GM19468 (cell line): Measurements from ENCODE around the gene SERGEF.
A peak's percentile ranks its signal among the peaks of the same experiment; 100 is the strongest.

Source experiments
- ATAC-seq: cut with Tn5 transposase; IDR thresholded peaks from one replicate; pipeline ENCODE4 v1.9.1; 2021; ENCODE audit warnings: mild to moderate bottlenecking, moderate library complexity, moderate number of reproducible peaks; ENCODE audit not compliant: unreplicated experiment; ENCODE audit errors: extremely low read depth

The SERGEF gene

GRCh38 chr11:18012906-18013781 lies at the start of gene SERGEF:
SERGEF (minus strand) TSS chr11:18013047; CDS start chr11:18013010, 37 bp downstream.
- peak; percentile 92 for ATAC-seq

- ATAC-seq = no peak
Observed at GRCh38 chr11:18061351-18061750, 48.5 kb upstream of the SERGEF start.

DNA sequence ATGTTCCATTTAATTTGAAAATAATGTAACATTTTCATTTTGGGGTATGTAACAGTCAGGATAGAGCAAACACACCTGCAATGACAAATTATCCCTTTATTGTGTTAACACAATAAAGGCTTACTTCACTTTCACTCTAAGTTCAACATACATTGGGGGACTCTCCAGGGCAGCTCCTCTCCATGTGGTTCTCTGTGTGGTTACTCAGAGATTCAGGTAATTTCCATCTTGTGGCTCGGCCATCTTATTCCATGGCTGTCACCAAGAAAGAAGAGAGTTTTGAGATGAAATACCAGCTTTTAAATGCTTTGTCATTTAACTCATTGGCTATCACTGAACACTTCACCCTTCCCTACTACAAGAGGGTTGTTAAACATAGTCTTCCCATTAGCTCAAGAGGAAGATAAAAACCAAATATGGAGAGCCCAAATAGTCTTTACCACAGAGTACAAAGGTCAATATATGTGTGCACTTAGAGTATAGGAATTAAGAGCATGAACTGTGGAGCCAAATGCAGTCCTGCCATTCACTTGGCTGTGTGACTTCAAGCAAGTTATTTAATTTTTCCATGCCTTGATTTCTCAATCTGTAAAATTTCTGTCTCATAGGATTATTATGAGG lies 43.8 kb upstream of the SERGEF start:
- no peak for ATAC-seq

- no peak for ATAC-seq
Observed at GRCh38 chr11:18054511-18055103, 41.8 kb upstream of the SERGEF start.

DNA sequence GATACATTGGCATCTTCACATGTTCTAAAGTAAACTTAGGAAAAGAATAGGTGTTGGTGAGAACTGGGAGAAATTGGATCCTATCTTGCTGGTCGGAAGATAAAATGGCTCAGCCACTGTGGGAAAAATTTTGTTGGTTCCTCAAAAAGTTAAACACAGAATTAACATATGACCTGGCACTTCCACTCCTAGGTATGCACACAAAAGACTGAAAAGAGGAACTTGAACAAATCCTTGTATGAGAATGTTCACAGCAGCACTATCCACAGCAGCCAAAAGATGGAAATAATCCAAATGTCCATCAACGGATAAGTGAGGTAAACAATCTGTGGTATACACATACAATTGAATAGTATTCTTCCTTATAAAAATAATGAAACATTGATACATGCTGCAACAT lies 38.0 kb upstream of the SERGEF start:
- ATAC-seq = no peak

- ATAC-seq = no peak
Observed at GRCh38 chr11:18046116-18046777, 33.4 kb upstream of the SERGEF start, which contains the start of gene TPH1. TPH1 (minus strand) TSS chr11:18046269; CDS start chr11:18040762, 5,507 bp downstream.

DNA sequence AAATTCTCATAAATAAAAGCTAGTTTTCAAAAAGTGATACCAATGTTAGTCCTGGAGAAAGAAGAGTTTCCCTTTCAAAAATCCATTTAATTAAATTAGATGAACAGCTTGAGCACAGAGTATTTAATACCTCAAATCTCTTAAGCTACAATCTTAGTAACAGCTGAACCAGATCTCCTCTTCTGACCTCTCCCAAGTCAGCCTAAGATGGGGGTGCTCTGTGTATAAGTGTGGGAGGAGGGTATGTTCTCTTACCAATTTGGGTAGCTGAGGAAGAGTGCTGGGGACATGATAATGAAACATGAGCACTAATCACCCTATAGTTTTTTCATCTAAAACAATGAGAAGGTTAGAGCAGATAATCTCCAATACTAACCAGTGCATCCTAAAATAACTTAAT lies 23.6 kb upstream of the SERGEF start:
- ATAC-seq = no peak

- ATAC-seq = no peak
Observed at GRCh38 chr11:18027475-18027874, 14.6 kb upstream of the SERGEF start.

DNA sequence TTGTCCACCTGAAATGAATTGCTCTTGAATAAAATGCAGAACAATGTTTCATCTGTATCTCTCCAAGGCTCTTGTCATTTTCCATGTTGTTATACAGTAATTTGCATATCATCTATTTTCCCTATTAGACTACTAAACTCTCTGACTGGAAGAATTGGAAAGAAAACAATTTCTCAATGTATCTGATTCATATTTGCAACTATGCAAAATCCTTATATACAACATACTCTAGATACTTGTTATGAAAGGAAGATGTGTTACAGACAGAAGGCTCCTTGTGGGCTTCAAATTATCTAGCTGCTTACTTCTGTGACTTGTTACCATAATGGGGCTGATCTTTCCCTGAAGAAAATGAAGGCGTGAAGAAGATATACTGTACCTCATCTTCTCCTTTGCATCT lies 9.6 kb upstream of the SERGEF start:
- no peak for ATAC-seq

DNA sequence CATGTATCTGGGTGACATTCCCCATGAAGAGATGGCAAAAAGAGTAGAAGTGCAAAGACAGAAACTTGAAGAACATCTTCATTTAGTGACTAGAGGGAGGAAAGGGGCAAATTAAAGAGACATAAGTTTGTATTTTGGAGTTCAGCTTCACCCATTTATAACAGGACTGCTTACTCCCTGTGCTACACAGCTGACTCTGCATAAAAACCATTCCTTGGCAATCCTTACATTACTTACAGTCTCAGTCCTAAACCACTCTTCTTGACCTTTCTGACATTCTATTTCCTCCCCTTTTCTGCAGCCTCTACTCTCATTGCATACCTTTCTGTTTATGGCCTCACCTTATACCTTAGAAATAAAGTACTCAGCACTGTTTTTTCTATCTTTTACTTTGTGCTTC lies 6.8 kb upstream of the SERGEF start:
- ATAC-seq = no peak

DNA sequence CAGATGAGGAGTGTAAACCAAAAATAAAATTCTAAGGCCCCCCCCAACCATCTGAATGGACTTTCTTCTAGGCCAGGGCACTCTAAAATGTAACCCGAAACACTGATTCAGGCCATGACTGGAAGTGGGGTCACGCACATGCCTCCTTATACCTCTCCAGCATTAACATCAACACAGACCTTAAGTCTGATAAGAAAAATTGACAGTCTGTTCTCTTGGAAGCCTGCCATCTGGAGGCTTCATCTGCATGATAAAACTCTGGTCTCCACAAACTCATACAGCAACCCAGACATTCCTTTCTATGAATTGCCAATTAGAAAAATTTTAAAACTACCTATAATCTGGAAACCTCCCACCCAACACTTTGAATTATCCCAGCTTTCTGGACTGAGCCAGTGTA lies 3.9 kb upstream of the SERGEF start:
- ATAC-seq = no peak

DNA sequence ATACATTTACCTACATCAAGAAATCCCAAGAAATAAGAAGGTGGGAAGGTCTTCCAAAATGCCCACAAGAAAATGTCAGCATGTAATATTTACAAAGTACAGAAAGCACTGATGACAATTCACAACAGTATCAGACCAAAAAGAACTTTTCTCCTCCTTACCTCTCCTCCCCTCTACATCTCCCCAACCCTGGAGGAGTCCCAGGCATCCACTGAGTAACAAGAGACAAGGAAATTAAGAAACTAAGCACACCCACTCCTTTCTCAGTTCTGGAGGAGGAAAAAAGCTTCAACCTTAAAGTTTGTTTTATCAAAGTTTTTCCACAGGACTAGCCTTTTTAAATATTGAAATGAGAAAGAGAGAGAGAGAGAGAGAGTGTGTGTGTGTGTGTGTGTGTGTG lies 2.0 kb upstream of the SERGEF start:
- no peak for ATAC-seq

DNA sequence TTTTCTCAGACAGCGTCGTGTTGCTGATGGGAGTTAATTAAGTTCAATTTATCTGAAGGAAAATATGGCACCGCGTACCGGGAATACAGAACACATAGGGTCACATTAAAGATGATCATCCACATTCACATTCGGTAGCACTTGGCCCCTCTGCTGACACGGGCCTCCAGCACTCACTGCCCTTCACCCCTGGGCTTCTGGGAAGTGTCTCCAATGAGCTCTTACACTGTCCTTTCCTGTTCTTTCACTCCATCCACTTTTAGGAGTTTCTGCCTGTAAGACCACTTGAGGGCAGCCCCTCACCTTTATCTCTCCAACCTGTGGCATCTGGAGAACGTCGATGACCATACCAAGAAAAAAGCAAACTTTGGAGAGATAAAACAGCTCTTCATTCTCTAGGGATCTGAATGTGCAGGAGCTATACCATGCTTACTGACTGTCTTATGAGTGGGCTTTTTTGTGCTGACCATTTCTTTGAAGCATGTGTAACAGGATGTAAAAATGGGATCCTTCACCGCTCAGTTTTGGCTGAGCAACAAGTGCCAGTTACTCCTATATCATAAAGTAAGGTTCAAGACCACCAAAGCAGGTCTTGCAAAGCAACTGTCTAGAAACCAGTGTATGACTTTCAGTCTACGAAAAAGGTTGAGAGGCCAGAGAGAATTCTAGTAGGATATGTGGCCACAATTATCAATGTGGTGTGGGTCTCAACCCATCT lies 1.1 kb upstream of the SERGEF start:
- ATAC-seq = no peak

- no peak for ATAC-seq
Observed at GRCh38 chr11:18012122-18012905, 533 bp downstream of the SERGEF start.

DNA sequence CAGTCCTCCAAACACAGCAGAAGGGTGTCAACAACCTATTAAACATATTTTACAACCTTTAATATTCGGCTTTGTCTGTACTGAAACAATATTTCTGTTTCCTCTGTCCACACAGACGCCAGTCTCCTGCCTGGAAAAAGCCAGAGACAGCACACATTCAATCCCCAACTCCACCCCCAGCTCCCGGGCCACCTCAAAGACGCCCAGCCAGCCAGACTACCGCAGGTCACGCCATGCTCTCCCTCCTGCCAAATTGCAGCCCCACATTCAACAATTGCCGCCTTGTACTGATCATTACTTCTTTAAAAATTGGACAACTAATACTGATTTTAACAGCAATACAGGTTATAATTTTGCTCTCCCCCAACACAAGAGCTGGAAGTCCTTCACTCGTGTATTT lies 1.2 kb downstream of the SERGEF start:
- ATAC-seq = no peak

GRCh38 chr11:18010977-18011586 lies 1.8 kb downstream of the SERGEF start:
- ATAC-seq = no peak

DNA sequence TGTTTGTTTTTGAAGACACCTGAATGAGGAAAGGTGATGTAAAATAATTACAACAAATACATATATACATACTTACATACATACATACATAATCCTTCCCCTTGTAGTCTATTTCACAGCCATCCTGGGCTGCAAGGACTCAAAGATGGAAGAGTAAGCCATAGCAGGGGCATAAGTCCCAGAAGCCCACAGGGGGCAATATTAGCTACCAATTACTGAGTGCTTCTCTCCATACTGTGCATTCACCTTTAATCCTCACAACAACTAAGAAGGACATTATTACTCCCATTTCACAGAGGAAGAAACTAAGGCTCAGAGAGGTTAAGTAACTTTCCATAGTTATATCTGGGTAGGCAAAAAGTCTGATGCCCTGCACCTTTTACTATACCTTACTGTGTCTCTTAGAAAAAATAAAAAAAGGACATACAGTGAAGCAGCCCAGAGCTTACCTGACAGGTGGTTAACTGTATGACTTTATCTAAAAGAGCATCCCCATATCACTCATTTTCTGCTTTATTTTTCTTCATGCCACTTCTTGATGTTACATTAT lies 2.7 kb downstream of the SERGEF start:
- ATAC-seq = no peak

- ATAC-seq = no peak
Observed at GRCh38 chr11:18005376-18006129, 7.3 kb downstream of the SERGEF start.
